Inferior parietal cortex (tissue), 1 donor: ENCODE results near the gene FRMPD4.

Source experiments
- DNase-seq: peaks from one replicate; pipeline ENCODE4 v3.0.0-alpha.2; 2016; ENCODE audit errors: extremely low spot score

Gene FRMPD4

GRCh38 chrX:12210971-12211370 lies 72.7 kb downstream of the FRMPD4 start:
- DNase-seq = no peak

GRCh38 chrX:12223650-12224049 lies 85.4 kb downstream of the FRMPD4 start:
- no peak for DNase-seq

- DNase-seq = no peak
Measured at GRCh38 chrX:12225107-12225506, 86.8 kb downstream of the FRMPD4 start.

GRCh38 chrX:12227412-12228041 lies 89.3 kb downstream of the FRMPD4 start:
- DNase-seq = no peak

GRCh38 chrX:12228862-12229261 lies 90.6 kb downstream of the FRMPD4 start:
- no peak for DNase-seq

GRCh38 chrX:12229986-12230385 lies 91.7 kb downstream of the FRMPD4 start:
- DNase-seq = no peak

- no peak for DNase-seq
Measured at GRCh38 chrX:12234534-12235329, 96.5 kb downstream of the FRMPD4 start.

GRCh38 chrX:12236156-12236555 lies 97.9 kb downstream of the FRMPD4 start:
- no peak for DNase-seq

- DNase-seq = no peak
Measured at GRCh38 chrX:12237131-12237530, 98.9 kb downstream of the FRMPD4 start.

- no peak for DNase-seq
Measured at GRCh38 chrX:12237771-12238170, 99.5 kb downstream of the FRMPD4 start.

GRCh38 chrX:12239356-12240082 lies 101.2 kb downstream of the FRMPD4 start:
- no peak for DNase-seq

- no peak for DNase-seq
Measured at GRCh38 chrX:12240491-12240890, 102.2 kb downstream of the FRMPD4 start.

GRCh38 chrX:12241026-12241425 lies 102.8 kb downstream of the FRMPD4 start:
- DNase-seq = no peak

GRCh38 chrX:12245650-12246645 lies 107.7 kb downstream of the FRMPD4 start:
- no peak for DNase-seq

GRCh38 chrX:12249997-12250396 lies 111.7 kb downstream of the FRMPD4 start:
- no peak for DNase-seq

GRCh38 chrX:12263211-12263610 lies 124.9 kb downstream of the FRMPD4 start:
- DNase-seq = no peak

GRCh38 chrX:12269484-12269883 lies 131.2 kb downstream of the FRMPD4 start:
- DNase-seq = no peak

- DNase-seq = no peak
Measured at GRCh38 chrX:12278151-12278550, 139.9 kb downstream of the FRMPD4 start.

GRCh38 chrX:12282991-12283390 lies 144.7 kb downstream of the FRMPD4 start:
- DNase-seq = no peak

- DNase-seq = no peak
Measured at GRCh38 chrX:12292996-12293765, 154.9 kb downstream of the FRMPD4 start.

GRCh38 chrX:12297353-12297752 lies 159.1 kb downstream of the FRMPD4 start:
- no peak for DNase-seq
